BE2C (cell line): ENCODE results near the gene MLIP.
"Not testable (repeated sequence)": the region's sequence is repeated elsewhere in the genome, so short reads cannot be mapped to it uniquely, and the experiment has no call there.

Experiments
- DNase-seq: peaks from one replicate; pipeline ENCODE4 v3.0.0-alpha.2; 2020
- H3K27me3 ChIP-seq: fragments of 250-450 bp; sonication (Bioruptor Pico); 2 replicates; pipeline ENCODE4 v1.5.1; 2020; ENCODE audit warnings: mild to moderate bottlenecking
- H3K36me3 ChIP-seq: fragments of 250-450 bp; sonication (Bioruptor Pico); 2 replicates; pipeline ENCODE4 v1.5.1; 2020; ENCODE audit warnings: mild to moderate bottlenecking
- H3K4me1 ChIP-seq: fragments of 250-450 bp; sonication (Bioruptor Pico); 2 replicates; pipeline ENCODE4 v1.5.1; 2020
- H3K4me3 ChIP-seq: 2 replicates; pipeline ENCODE4 v1.5.1; 2011; ENCODE audit warnings: low read depth, low read length
- H3K9me3 ChIP-seq: fragments of 250-450 bp; sonication (Bioruptor Pico); 2 replicates; pipeline ENCODE4 v1.5.1; 2020
- TF ChIP-seq, protein P1 (sequence below): IDR thresholded peaks from 2 replicates; pipeline ENCODE4 v1.5.1; 2012; ENCODE audit warnings: mild to moderate bottlenecking, low read depth, low read length

Gene MLIP

DNA sequence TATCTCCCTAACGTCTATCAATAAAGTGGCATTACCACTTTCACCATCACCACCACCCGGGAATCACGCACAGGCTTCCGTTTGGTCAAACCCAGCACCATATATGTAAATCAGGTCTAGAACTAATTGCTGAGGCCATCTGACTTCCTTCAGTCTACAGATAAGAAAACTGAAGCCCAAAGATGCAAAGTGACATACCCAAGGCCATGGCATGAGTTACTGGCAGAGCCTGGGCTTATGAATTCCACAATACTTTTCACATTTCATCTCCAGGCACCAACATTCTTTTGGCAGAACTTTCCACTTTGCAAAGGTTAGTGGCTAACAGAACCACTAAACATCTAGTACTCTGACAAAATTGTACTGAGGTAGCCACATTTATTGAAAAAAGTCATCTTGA, 132.5 kb downstream of the MLIP start:
- no peak for DNase-seq
- H3K36me3 ChIP-seq = no peaks in the 10 kb centered on the region
- TF ChIP-seq, protein P1, sequence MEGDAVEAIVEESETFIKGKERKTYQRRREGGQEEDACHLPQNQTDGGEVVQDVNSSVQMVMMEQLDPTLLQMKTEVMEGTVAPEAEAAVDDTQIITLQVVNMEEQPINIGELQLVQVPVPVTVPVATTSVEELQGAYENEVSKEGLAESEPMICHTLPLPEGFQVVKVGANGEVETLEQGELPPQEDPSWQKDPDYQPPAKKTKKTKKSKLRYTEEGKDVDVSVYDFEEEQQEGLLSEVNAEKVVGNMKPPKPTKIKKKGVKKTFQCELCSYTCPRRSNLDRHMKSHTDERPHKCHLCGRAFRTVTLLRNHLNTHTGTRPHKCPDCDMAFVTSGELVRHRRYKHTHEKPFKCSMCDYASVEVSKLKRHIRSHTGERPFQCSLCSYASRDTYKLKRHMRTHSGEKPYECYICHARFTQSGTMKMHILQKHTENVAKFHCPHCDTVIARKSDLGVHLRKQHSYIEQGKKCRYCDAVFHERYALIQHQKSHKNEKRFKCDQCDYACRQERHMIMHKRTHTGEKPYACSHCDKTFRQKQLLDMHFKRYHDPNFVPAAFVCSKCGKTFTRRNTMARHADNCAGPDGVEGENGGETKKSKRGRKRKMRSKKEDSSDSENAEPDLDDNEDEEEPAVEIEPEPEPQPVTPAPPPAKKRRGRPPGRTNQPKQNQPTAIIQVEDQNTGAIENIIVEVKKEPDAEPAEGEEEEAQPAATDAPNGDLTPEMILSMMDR = no peak
- no peak overlapping the region for H3K4me3 ChIP-seq
- H3K27me3 ChIP-seq = no peaks in the 10 kb centered on the region
- H3K9me3 ChIP-seq = no peaks in the 10 kb centered on the region
- H3K4me1 ChIP-seq = no peaks in the 10 kb centered on the region

DNA sequence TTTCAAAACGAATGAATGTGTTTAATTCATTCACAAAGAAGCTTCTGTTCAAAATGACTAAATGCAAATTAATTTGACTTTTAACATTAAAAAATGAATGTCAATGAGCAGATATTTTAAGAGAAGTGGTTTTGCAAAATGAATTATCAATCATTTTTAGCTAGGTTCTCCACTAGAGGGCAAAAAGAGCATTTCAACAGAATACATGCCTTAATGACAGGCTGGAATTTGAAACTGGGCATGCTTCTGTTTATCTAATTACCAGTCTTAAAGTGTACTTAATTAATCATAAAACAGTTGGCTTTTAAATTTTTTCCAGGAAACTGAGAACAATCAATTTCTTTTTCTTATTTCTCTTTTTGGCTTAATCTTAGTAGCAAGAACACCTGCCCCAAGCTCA, 133.2 kb downstream of the MLIP start:
- no peak for DNase-seq

DNA sequence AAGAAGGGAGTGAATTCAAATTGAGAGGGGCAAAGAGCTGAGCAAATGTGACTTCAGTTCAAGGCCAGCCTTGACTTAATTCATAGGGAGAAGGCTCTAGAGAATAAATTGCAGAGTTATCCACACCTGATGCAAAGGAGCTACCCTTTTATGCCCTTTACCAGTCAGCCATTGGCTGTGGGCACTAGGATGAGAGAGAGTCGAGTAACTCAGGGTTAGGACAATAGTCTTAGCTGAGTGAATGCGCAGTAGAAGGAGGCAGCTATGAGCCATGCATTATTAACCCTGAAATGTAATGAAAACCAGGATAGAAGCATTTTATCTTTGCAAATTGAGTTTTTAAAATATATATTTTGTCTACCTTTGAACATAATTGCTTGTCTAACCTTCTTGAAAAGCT, 134.0 kb downstream of the MLIP start:
- no peak for DNase-seq
- H3K27me3 ChIP-seq = no peaks in the 10 kb centered on the region
- H3K36me3 ChIP-seq = no peaks in the 10 kb centered on the region
- TF ChIP-seq, protein P1 = no peak
- H3K9me3 ChIP-seq = no peaks in the 10 kb centered on the region
- no peak overlapping the region for H3K4me3 ChIP-seq
- H3K4me1 ChIP-seq = no peaks in the 10 kb centered on the region

More for the DNA sequence above, 133.2 kb downstream of the MLIP start:
- H3K4me3 ChIP-seq = no peak overlapping the region
- no peaks in the 10 kb centered on the region for H3K27me3 ChIP-seq
- TF ChIP-seq, protein P1 = peak; percentile 36
- H3K9me3 ChIP-seq = no peaks in the 10 kb centered on the region
- H3K36me3 ChIP-seq = no peaks in the 10 kb centered on the region
- no peaks in the 10 kb centered on the region for H3K4me1 ChIP-seq

DNA sequence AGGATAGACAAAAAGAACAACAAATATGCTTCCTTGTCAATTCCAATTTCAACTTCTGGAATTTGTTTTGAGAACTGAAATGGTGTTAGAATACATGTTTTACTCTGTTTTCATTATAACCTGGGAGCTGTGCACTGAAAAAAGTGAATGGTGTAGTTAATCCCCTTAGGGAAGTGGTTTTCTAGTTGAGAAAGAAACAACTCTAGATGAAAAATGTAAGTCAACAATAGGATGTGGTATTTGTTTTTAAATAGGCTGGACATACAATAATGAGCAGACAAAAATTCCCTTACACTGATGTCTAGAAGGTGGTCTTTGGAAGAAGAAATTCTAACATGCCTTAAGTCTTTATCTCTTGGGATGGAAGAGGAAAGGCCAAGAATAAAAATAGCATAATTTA, 137.1 kb downstream of the MLIP start:
- Histone ChIP-seq H3K4me1 (no peaks in the 10 kb centered on the region), H3K27me3 (no peaks in the 10 kb centered on the region), H3K4me3 (no peak overlapping the region), H3K36me3 (no peaks in the 10 kb centered on the region), H3K9me3 (no peaks in the 10 kb centered on the region)
- DNase-seq = no peak
- TF ChIP-seq, protein P1 = no peak

DNA sequence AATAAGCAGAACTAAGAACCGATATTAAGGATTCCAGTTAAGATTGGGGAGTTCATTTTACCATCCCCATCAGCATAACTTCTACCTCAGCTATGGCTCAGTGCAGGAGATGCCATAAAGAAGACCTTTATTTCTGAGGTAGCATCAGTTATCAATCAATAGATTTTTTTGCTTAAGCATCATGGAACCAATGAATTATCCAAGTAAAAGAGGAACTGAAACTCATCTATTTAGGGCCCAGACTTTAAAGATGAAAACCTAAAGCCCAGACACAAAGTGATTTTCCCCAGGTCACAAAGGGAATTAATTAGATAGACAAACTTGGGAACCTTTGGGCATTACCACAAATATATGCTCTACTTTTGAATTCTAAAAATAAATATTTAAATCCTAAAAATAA, 137.8 kb downstream of the MLIP start:
- DNase-seq = no peak
- no peaks in the 10 kb centered on the region for H3K27me3 ChIP-seq
- H3K4me1 ChIP-seq = no peaks in the 10 kb centered on the region
- H3K4me3 ChIP-seq = no peak overlapping the region
- no peaks in the 10 kb centered on the region for H3K9me3 ChIP-seq
- no peaks in the 10 kb centered on the region for H3K36me3 ChIP-seq
- TF ChIP-seq, protein P1 = no peak

DNA sequence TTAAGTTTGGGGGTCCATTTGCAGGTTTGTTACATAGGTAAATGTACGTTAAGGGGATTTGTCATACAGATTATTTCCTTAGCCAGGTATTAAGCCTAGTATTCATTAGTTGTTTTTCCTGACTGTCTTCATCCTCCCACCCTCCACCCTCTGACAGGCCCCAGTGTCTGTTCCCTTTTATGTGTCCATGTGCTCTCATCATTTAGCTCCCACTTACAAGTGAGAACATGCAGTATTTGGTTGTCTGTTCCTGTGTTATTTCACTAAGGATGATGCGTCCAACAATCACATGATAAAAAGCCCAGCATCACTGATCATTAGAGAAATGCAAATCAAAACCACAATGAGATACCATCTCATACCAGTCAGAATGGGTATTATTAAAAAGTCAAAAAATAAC, 138.6 kb downstream of the MLIP start:
- not testable (repeated sequence) for H3K4me3 ChIP-seq, H3K36me3 ChIP-seq, DNase-seq, H3K4me1 ChIP-seq, H3K27me3 ChIP-seq, H3K9me3 ChIP-seq

DNA sequence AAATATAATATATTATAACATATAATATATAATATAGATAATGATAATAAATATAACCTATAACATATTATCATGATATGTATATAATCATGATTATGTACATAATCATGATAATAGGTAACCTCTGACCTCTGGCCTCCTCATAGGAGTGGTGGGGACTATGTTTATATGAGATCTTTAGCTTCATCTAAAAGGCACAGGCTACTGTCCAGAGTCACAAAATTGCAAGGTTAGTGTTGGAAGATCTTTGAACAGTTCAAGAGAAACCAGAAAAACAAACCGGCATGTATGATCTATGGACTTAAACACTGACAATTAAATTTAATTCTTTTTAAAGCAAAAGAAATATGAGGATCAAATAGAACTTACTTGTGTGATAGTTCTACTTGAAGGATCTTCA, 141.3 kb downstream of the MLIP start:
- Histone ChIP-seq H3K9me3 (no peaks in the 10 kb centered on the region), H3K4me3 (no peak overlapping the region), H3K27me3 (no peaks in the 10 kb centered on the region), H3K4me1 (no peaks in the 10 kb centered on the region), H3K36me3 (no peaks in the 10 kb centered on the region)
- TF ChIP-seq, protein P1 = no peak
- DNase-seq = no peak
